HepG2 (cell line): ENCODE data around the gene LEMD3.

Experiments used
- FIP1L1 ChIP-seq: fragments of 200-400 bp; formaldehyde crosslinking; IDR thresholded peaks from 2 replicates; pipeline ENCODE4 v1.6.1; 2018; ENCODE audit warnings: low read depth, mild to moderate bottlenecking, low read length, moderate library complexity, borderline replicate concordance; ENCODE audit not compliant: insufficient read depth
- FOXM1 ChIP-seq: sonication (generic); formaldehyde crosslinking; IDR thresholded peaks from 2 replicates; pipeline ENCODE4 v1.5.0; 2020; ENCODE audit warnings: missing genetic modification reagents
- POLR2AphosphoS5 ChIP-seq: IDR thresholded peaks from 2 replicates; pipeline ENCODE4 v1.6.1; 2012; ENCODE audit warnings: low read depth, low read length
- TCF7L2 ChIP-seq: IDR thresholded peaks from 2 replicates; pipeline ENCODE4 v1.6.1; 2011; ENCODE audit warnings: mild to moderate bottlenecking, low read depth, low read length, moderate library complexity
- ZKSCAN5 ChIP-seq: sonication (generic); formaldehyde crosslinking; IDR thresholded peaks from 2 replicates; pipeline ENCODE4 v1.5.1; 2020; ENCODE audit warnings: mild to moderate bottlenecking, missing genetic modification reagents
- ZNF563 ChIP-seq: sonication (generic); formaldehyde crosslinking; IDR thresholded peaks from 2 replicates; pipeline ENCODE4 v1.8.0; 2022; ENCODE audit warnings: mild to moderate bottlenecking, moderate library complexity, missing genetic modification reagents
- TF ChIP-seq, protein P1 (sequence below): sonication (generic); formaldehyde crosslinking; IDR thresholded peaks from 2 replicates; pipeline ENCODE4 v1.5.0; 2020; ENCODE audit warnings: mild to moderate bottlenecking, missing genetic modification reagents, moderate library complexity
- TF ChIP-seq, protein P2 (sequence below): sonication (generic); formaldehyde crosslinking; IDR thresholded peaks from 2 replicates; pipeline ENCODE4 v1.4.0; 2020; ENCODE audit warnings: missing genetic modification reagents, borderline replicate concordance
- TF ChIP-seq, protein P3 (sequence below): IDR thresholded peaks from 2 replicates; pipeline ENCODE4 v1.4.0; 2020; ENCODE audit warnings: mild to moderate bottlenecking, missing genetic modification reagents

DNA sequence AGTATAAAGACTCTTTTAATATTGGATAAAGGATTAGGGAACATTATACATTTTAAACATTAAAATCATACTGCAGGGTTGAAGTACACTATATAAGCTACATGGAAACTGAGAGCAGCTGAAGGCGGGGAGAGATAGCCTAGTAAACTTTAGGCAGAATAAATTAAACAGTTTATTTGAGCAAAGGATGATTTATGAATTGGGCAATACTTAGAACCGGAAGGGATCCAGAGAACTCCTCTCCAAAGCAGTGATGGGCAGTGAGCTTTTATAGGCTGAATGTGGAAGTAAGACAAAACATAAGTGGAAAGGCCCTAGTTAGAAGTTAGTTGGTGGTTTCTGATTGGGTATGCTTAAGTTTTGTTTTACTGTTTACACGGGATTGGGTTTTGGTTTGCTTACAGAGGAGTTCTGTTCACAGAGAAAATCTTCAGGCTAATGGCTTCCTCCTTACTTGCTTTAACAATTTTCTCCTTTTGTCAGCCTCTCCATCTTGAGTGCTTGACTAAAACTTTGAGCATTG, 18.9 kb downstream of the LEMD3 start:
- TF ChIP-seq FOXM1 (CRISPR knock-in tag) = no peak
- TF ChIP-seq, protein P1, sequence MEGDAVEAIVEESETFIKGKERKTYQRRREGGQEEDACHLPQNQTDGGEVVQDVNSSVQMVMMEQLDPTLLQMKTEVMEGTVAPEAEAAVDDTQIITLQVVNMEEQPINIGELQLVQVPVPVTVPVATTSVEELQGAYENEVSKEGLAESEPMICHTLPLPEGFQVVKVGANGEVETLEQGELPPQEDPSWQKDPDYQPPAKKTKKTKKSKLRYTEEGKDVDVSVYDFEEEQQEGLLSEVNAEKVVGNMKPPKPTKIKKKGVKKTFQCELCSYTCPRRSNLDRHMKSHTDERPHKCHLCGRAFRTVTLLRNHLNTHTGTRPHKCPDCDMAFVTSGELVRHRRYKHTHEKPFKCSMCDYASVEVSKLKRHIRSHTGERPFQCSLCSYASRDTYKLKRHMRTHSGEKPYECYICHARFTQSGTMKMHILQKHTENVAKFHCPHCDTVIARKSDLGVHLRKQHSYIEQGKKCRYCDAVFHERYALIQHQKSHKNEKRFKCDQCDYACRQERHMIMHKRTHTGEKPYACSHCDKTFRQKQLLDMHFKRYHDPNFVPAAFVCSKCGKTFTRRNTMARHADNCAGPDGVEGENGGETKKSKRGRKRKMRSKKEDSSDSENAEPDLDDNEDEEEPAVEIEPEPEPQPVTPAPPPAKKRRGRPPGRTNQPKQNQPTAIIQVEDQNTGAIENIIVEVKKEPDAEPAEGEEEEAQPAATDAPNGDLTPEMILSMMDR (CRISPR knock-in tag) = no peak
- TF ChIP-seq, protein P2, sequence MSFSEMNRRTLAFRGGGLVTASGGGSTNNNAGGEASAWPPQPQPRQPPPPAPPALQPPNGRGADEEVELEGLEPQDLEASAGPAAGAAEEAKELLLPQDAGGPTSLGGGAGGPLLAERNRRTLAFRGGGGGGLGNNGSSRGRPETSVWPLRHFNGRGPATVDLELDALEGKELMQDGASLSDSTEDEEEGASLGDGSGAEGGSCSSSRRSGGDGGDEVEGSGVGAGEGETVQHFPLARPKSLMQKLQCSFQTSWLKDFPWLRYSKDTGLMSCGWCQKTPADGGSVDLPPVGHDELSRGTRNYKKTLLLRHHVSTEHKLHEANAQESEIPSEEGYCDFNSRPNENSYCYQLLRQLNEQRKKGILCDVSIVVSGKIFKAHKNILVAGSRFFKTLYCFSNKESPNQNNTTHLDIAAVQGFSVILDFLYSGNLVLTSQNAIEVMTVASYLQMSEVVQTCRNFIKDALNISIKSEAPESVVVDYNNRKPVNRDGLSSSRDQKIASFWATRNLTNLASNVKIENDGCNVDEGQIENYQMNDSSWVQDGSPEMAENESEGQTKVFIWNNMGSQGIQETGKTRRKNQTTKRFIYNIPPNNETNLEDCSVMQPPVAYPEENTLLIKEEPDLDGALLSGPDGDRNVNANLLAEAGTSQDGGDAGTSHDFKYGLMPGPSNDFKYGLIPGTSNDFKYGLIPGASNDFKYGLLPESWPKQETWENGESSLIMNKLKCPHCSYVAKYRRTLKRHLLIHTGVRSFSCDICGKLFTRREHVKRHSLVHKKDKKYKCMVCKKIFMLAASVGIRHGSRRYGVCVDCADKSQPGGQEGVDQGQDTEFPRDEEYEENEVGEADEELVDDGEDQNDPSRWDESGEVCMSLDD (CRISPR knock-in tag) = no peak
- no peak for TF ChIP-seq ZNF563 (CRISPR knock-in tag)
- no peak for TF ChIP-seq POLR2AphosphoS5
- no peak for TF ChIP-seq ZKSCAN5 (CRISPR knock-in tag)
- TF ChIP-seq FIP1L1 = no peak
- TF ChIP-seq TCF7L2 = no peak
- TF ChIP-seq, protein P3, sequence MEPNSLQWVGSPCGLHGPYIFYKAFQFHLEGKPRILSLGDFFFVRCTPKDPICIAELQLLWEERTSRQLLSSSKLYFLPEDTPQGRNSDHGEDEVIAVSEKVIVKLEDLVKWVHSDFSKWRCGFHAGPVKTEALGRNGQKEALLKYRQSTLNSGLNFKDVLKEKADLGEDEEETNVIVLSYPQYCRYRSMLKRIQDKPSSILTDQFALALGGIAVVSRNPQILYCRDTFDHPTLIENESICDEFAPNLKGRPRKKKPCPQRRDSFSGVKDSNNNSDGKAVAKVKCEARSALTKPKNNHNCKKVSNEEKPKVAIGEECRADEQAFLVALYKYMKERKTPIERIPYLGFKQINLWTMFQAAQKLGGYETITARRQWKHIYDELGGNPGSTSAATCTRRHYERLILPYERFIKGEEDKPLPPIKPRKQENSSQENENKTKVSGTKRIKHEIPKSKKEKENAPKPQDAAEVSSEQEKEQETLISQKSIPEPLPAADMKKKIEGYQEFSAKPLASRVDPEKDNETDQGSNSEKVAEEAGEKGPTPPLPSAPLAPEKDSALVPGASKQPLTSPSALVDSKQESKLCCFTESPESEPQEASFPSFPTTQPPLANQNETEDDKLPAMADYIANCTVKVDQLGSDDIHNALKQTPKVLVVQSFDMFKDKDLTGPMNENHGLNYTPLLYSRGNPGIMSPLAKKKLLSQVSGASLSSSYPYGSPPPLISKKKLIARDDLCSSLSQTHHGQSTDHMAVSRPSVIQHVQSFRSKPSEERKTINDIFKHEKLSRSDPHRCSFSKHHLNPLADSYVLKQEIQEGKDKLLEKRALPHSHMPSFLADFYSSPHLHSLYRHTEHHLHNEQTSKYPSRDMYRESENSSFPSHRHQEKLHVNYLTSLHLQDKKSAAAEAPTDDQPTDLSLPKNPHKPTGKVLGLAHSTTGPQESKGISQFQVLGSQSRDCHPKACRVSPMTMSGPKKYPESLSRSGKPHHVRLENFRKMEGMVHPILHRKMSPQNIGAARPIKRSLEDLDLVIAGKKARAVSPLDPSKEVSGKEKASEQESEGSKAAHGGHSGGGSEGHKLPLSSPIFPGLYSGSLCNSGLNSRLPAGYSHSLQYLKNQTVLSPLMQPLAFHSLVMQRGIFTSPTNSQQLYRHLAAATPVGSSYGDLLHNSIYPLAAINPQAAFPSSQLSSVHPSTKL = no peak
